ENCODE data around the gene MADD. TPM values are rescaled to one million over a fixed set of nuclear protein-coding genes. Genes with fewer than 3 reads are reported as not detected.

MADD gene
- total RNA-seq, 1 experiment from 2014 or later: 41.0 TPM

DNA sequence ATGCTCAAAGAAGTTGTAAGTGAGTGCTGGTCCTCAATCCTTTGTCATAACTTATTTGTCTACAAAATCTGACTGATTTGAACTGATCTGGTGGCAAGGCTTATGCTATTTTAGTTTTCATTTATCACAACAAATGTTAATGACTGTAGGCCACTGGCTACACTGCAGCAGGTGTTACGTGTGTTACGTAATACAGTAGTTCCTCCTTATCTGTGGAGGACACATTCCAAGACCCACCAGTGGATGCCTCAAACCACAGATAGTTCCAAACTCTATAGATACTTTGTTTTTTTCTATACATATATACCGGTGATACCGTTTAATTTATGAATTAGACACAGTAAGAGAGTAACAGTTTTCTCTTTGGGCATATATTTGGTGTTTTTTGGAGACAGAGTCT lies 7.0 kb downstream of the MADD start:
- Mint-ChIP-seq H3K27ac (no peak overlapping the region), H3K4me3 (no peak overlapping the region), H3K27me3 (ENCODE audit: low read depth) (no peaks in the 10 kb centered on the region), H3K36me3 (ENCODE audit: insufficient read depth in 1 of 3, low read depth in 3 of 3) (peaks cover 28 to 71% (median 59%) of the 10 kb centered on the region in 3 experiments; a peak in 6 of 7 replicates), H3K9me3 (no peaks in the 10 kb centered on the region), H3K4me1 (peaks cover 6 to 24% of the 10 kb centered on the region in 2 experiments)
- Histone ChIP-seq H4K8ac (replicated peaks; ENCODE audit: insufficient read length, low read depth, low read length) (no peak overlapping the region), H3K79me1 (ENCODE audit: insufficient read depth, low read depth, low read length, poor library complexity, severe bottlenecking) (no peaks in the 10 kb centered on the region), H4K5ac (ENCODE audit: insufficient read length, low read depth, low read length) (no peak overlapping the region), H3K4ac (ENCODE audit: low read depth, low read length) (no peak overlapping the region), H2BK20ac (ENCODE audit: low read depth, low read length, poor library complexity, severe bottlenecking) (no peak overlapping the region), H3K27me3 (ENCODE audit: insufficient read depth, low read length) (no peaks in the 10 kb centered on the region), H2BK120ac (ENCODE audit: low read depth, low read length, poor library complexity, severe bottlenecking) (no peak overlapping the region), H3K23ac (ENCODE audit: insufficient read length, low read depth, low read length) (no peak overlapping the region), H2AFZ (ENCODE audit: low read length) (no peak overlapping the region), H4K91ac (ENCODE audit: insufficient read length, low read depth, low read length) (no peak overlapping the region), H3K27ac (ENCODE audit: insufficient read length, low read depth, low read length) (no peak overlapping the region), H3K23me2 (ENCODE audit: insufficient read length, low read depth, low read length, poor library complexity, severe bottlenecking) (no peaks in the 10 kb centered on the region), H3K9ac (ENCODE audit: extremely low read depth, insufficient read length, low read length) (no peak overlapping the region), H3K56ac (ENCODE audit: insufficient read length, low read depth, low read length) (no peak overlapping the region), H4K20me1 (ENCODE audit: control insufficient read depth, insufficient read depth, insufficient read length) (no peaks in the 10 kb centered on the region), H2BK5ac (ENCODE audit: insufficient read length, low read length) (no peak overlapping the region), H3K4me2 (ENCODE audit: insufficient read depth, insufficient read length, low read length) (no peak overlapping the region), H3K14ac (ENCODE audit: insufficient read depth, low read length) (no peak overlapping the region), H3K9me3 (ENCODE audit: control insufficient read depth, low read depth, low read length) (no peaks in the 10 kb centered on the region), H2BK12ac (ENCODE audit: insufficient read length, low read depth, low read length) (no peak overlapping the region), H3K4me1 (ENCODE audit: insufficient read depth, low read length) (no peaks in the 10 kb centered on the region), H3K18ac (ENCODE audit: insufficient read length, low read depth, low read length) (no peak overlapping the region), H2AK5ac (ENCODE audit: insufficient read length, low read length) (no peak overlapping the region), H3T11ph (ENCODE audit: low read length) (no peak overlapping the region), H2BK15ac (ENCODE audit: low read depth, low read length) (no peak overlapping the region), H3K79me2 (ENCODE audit: insufficient read depth, low read length) (peaks cover 4% of the 10 kb centered on the region; the same call in 1 of the 2 replicates)
- DNase-seq: no peak
- no CpG with 5 or more reads among the region's 4 CpGs for WGBS (ENCODE audit: extremely low coverage, insufficient read length, low lambda C conversion rate)
- no peak for TF ChIP-seq CTCF (conservative IDR thresholded peaks at IDR 0.05)
